HG03097 (cell line): ENCODE results near the gene IPCEF1.
"Not testable (repeated sequence)": the region's sequence is repeated elsewhere in the genome, so short reads cannot be mapped to it uniquely, and the experiment has no call there.

ENCODE experiments used
- ATAC-seq: cut with Tn5 transposase; IDR thresholded peaks from one replicate; pipeline ENCODE4 v1.9.1; 2021; ENCODE audit not compliant: unreplicated experiment, low FRiP score

Gene IPCEF1

GRCh38 chr6:154230393-154230792 lies 126.2 kb downstream of the IPCEF1 start:
- no peak for ATAC-seq

DNA sequence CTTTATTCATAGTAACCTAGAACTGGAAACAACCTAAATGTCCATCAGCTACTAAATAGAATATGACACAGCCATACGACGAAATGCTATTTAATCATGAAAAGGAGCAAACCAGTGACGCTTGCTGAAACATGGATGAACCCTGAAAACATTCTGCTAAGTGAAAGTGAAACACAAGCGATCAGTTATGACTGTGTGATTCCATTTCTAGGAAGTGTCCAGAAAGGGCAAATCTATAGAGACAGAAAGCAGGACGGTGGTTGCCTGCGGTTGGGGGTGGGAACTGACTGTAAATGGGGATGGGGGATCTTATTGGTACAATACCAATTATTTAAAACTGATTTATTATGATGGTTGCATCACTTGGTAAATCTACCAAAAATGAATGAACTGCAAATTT lies 126.8 kb downstream of the IPCEF1 start:
- ATAC-seq, result peak; percentile 62

GRCh38 chr6:154228521-154228905 lies 128.1 kb downstream of the IPCEF1 start:
- no peak for ATAC-seq

DNA sequence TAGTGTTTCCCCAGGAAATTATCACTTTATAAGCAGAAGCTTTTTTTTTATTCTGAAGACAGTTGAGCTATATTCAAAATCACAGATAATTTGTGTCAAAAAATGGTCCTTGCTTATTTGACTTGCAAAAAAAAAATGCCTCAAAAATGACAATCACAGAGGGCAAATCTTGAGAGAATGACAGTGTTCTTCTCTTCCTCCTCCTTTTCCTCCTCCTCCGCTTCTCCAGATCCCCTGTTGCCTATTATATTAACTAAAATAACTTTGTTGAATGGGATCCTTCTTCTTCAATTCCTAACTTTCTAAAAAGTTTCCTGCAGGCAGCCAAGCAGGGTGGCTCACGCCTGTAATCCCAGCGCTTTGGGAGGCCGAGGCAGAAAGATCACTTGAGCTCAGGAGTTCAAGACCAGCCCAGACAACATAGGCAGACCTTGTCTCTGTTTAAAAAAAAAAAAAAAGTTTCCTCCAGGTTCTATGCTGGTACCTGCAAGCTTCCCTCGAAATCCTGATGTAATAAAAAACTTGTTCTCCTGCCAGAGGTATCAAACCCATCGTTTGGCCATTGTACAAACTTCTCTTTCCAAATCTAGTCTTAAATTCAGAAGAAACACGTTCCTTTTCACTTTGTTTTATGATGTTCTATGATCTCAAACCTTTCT lies 128.6 kb downstream of the IPCEF1 start:
- no peak for ATAC-seq

DNA sequence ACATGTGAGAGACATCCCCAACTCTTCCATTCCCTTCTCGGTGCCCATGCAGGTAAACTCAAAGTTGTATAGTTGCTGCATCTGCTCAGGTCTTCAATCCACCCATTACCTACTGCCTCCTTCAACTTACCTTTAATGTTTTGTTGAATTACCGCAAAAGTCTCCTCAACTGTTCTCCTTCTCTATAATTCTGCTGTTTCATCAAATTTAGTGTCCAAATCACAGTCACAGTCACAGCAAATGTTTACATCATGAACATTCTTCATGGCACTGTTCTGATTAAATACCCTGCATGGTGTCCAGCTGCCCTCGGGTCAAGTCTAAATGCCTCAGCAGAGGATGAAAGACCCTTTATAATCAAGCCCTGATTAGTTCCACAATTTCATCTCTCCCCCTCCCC lies 130.1 kb downstream of the IPCEF1 start:
- ATAC-seq, result no peak

- ATAC-seq, result no peak
Measured at GRCh38 chr6:154223296-154223695, 133.3 kb downstream of the IPCEF1 start.

DNA sequence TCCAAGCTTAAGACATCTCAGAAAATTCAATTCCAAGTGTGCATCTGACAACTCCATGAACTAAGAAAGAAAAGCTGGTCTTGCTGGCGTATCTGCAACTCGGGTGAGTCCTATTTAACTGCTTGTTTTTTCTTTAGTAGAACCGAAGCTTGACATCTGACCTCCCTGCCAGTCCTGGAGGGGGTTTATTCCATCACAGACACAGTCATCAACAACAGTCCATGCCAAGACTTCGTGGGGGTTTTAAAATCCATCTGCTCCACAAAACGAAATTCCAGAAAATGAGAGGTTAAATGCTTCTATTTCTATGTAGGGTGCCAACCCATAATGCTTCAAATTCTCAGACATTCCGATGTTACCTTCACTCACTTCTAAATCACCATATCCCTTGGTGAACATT lies 133.9 kb downstream of the IPCEF1 start:
- ATAC-seq, result no peak

DNA sequence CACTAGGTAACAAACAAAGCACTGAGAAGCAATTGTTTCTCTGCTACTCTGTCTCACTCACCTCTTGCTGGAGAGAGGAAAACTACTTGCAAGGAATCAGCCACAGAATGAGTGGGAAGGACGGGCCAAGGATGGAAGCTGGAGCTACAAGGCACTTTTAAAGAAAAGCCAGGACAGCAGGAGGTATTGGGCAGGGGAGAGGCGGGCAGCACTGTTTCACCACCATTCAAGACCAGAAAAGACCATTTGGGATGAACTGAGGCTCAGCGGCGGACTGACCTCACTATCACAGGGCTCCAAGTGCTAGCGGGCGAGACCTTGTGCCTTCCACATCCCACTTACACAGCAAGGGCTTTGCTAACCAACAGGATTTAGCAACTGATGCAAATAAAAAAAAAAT lies 137.4 kb downstream of the IPCEF1 start:
- ATAC-seq, result no peak

- ATAC-seq, result no peak
Measured at GRCh38 chr6:154218787-154219186, 137.8 kb downstream of the IPCEF1 start.

DNA sequence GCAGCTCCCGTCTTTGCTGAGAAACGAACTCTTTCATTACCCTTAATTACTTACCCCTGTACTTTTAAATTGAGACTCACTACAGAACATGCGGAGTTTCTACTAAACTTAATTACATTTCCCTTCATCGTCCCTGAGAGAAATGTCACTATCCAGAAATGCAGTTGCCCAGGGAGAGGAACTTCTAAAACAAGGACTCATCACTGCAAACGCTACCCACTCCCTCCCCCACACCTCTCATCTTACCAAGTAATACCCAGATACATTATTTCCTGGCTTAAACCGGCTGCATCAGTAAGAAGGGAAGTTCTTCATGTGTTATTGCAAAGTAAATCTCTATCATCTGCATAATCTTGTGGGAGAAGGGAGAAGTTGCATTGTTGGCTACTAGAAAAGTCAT lies 138.3 kb downstream of the IPCEF1 start:
- ATAC-seq, result no peak

- no peak for ATAC-seq
Measured at GRCh38 chr6:154213782-154214181, 142.8 kb downstream of the IPCEF1 start.

DNA sequence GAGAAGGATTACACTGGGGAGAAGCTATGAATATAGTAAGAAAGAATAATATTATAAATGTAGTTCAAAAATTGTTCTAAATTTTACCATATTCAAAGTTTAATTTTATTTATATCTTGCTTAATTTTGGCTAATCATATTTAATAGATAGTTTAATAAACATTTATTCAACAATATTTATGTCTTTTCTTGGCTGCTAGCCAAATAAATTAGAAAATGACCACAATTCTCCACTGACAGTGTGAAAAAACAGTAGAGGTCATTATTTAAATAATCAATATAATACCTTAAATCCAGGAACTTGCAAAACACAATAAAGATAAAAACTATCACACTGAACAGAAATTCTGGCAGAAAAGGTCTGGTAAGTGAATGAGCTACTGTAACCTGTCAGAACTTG lies 145.9 kb downstream of the IPCEF1 start:
- ATAC-seq, result no peak

DNA sequence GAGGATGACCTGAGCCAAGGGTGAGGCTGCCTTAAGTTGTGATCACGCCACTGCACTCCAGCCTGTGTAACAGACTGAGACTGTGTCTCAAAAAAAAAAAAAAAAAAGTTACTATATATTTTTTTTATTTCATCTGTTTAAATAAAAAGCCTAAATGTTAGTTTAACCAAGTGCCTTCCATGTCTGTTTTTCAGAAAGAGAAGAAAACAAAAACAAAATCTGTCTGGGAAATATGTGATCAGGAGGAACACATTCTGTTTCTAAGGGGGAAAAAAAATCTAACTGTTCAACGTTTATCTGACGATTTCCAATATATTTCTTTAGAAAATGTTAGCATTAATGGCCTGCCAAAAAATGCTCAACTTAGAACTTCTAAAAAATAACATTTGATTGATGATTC lies 147.0 kb downstream of the IPCEF1 start:
- ATAC-seq, result no peak

GRCh38 chr6:154206996-154207395 lies 149.6 kb downstream of the IPCEF1 start:
- no peak for ATAC-seq

- ATAC-seq, result no peak
Measured at GRCh38 chr6:154206141-154206540, 150.5 kb downstream of the IPCEF1 start.

- no peak for ATAC-seq
Measured at GRCh38 chr6:154202958-154203357, 153.6 kb downstream of the IPCEF1 start.

GRCh38 chr6:154202339-154202738 lies 154.3 kb downstream of the IPCEF1 start:
- ATAC-seq, result no peak

DNA sequence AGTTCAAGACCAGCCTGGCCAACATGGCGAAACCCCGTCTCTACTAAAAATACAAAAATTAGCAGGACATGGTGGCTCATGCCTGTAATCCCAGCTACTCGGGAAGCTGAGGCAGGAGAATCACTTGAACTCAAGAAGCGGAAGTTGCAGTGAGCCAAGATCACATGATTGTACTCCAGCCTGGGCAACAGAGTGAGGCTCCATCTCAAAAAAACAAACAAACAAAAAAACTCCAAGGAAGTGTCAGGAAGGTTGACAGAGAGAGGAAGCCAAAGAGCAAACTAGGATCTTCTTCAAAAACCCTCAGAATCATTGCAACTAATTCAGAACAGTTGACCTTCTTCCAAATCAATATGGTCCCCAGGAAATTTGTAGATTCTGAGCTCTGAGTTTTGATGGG lies 154.9 kb downstream of the IPCEF1 start:
- not testable (repeated sequence) for ATAC-seq

DNA sequence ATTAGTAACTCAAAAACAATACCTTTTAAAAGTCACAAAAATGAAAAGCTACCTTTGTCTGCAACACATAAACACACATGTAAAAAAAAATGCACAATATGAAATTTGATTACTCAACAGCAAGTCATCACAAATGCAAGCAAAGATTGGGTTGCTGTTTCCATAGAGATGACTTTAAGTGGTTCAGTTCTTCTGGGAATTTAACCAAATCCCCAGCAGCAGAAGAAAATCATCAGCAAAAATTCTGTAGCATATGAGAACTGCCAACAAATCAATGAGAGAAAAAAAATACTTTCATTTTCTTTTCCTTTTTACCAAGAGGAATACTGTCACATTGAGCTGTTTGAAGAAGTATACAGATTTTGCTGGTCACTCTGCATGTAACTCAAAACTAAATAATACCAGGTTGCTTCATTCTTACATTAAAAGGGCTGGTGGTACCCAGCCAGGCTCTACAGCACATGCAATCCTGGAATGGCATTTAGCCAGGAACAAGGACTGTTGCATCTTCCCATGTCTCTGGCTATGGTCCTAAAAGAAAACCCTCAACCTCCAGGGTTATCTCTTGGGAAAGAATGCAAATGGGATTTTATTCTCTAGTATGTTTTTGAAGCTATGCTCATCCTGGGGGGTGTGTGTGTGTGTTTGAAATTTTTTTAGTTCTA lies 159.3 kb downstream of the IPCEF1 start:
- no peak for ATAC-seq

GRCh38 chr6:154196333-154196885 lies 160.2 kb downstream of the IPCEF1 start:
- no peak for ATAC-seq

DNA sequence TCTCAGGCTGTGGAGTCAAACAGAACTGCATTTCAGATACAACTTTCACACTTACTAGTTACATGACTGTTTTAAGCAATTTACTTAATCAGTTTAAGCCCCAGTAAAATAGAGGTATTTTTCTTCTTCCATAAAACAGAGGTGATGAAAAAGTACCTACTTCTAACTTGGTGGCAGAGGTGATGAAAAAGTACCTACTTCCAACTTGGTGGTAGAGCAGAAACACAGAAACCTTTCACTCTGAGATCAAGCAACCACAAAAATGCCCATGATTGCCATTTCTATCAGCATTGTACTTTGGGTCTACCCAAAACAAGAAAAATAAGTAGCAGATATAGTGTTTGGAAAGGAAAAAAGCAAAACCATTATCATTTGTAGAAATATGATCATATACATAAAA lies 168.9 kb downstream of the IPCEF1 start:
- no peak for ATAC-seq

GRCh38 chr6:154187203-154187602 lies 169.4 kb downstream of the IPCEF1 start:
- ATAC-seq, result no peak
